ENCODE results near the gene MYO18B. TPM values are rescaled to one million over a fixed set of nuclear protein-coding genes. Genes with fewer than 3 reads are reported as not detected.

The MYO18B gene
- total and polyA plus RNA-seq, 2 donors (not counting 1 experiment from before 2014, with no cell fraction given) = 0.15 TPM; not detected in 1

DNA sequence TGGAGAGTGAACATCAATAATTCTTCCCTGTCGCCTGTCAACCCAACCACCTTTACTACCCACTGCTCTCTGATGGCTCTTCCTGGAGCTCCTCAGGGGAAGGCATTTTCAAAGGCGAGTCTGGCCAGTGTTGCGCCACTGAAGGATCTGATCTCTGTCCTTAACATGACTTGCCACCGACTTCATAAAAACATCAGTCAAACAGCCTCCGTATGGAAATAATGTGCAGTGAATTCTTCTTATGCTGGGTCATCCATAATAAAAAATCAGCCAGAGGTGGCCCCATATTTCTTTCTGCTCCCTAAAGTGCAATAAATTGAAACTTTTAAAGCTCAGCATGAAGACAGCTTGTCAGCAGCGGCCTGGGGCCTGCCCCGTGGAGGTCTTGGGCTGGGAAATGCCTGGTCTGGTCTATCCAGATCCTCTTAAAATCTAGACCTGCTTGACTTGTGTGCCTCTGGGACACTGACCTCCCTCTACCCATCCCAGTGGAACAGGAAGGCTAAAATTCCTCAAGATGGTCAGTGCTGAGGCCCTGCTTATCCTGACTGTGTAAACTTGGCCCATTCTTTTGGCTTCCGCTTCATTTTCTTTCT is 199.5 kb downstream of the MYO18B start:
- CTCF ChIA-PET = no interaction called here
- POLR2A ChIA-PET = no interaction called here
- Mint-ChIP-seq H3K4me3 (no peak overlapping the region), H3K27me3 (peaks cover 28% of the 10 kb centered on the region), H3K9me3 (ENCODE audit: insufficient read depth) (peaks cover 4% of the 10 kb centered on the region), H3K27ac (no peak overlapping the region), H3K4me1 (no peaks in the 10 kb centered on the region)
- ATAC-seq (ENCODE audit: low read depth) = no peak
- Histone ChIP-seq H3K4me1 (ENCODE audit: control insufficient read depth in 2 of 2, insufficient read depth in 2 of 2, low read length in 2 of 2) (no peaks in the 10 kb centered on the region), H4K20me1 (ENCODE audit: control insufficient read depth, insufficient read depth, low read length, poor library complexity, severe bottlenecking) (no peaks in the 10 kb centered on the region), H3K9ac (ENCODE audit: low read length) (no peak overlapping the region), H3K27me3 (replicated peaks in 1 of 4; ENCODE audit: control extremely low read depth in 1 of 4, control insufficient read depth in 3 of 4, insufficient read depth in 4 of 4, low read length in 3 of 4) (no peaks in the 10 kb centered on the region), H3K36me3 (replicated peaks in 1 of 2; ENCODE audit: control extremely low read depth in 1 of 2, control insufficient read depth in 1 of 2, extremely low read depth in 1 of 2, insufficient read depth in 2 of 2, low read length in 1 of 2) (no peaks in the 10 kb centered on the region), H3K4me3 (ENCODE audit: control extremely low read depth in 1 of 5, extremely low read depth in 1 of 5, insufficient read depth in 1 of 5, low read depth in 2 of 5, low read length in 4 of 5) (no peak overlapping the region), H2AFZ (ENCODE audit: insufficient read depth, low read depth, low read length, poor library complexity, severe bottlenecking) (no peak overlapping the region), H3K9me3 (ENCODE audit: control extremely low read depth in 1 of 3, control insufficient read depth in 2 of 3, insufficient read depth in 1 of 3, low read length in 2 of 3) (peaks cover 0 to 3% (median 0%) of the 10 kb centered on the region in 3 donors), H3K4me2 (replicated peaks; ENCODE audit: low read depth, low read length, poor library complexity, severe bottlenecking) (no peak overlapping the region), H3K79me2 (ENCODE audit: control insufficient read depth, insufficient read depth, low read length) (no peaks in the 10 kb centered on the region), H3K27ac (ENCODE audit: low read length in 2 of 2) (no peak overlapping the region)
- 66% methylated on average over 4 of the region's 8 CpGs for WGBS (ENCODE audit: insufficient coverage)
- intact Hi-C loops (cut with micrococcal nuclease) = no loop called here
- TF ChIP-seq, protein P1, sequence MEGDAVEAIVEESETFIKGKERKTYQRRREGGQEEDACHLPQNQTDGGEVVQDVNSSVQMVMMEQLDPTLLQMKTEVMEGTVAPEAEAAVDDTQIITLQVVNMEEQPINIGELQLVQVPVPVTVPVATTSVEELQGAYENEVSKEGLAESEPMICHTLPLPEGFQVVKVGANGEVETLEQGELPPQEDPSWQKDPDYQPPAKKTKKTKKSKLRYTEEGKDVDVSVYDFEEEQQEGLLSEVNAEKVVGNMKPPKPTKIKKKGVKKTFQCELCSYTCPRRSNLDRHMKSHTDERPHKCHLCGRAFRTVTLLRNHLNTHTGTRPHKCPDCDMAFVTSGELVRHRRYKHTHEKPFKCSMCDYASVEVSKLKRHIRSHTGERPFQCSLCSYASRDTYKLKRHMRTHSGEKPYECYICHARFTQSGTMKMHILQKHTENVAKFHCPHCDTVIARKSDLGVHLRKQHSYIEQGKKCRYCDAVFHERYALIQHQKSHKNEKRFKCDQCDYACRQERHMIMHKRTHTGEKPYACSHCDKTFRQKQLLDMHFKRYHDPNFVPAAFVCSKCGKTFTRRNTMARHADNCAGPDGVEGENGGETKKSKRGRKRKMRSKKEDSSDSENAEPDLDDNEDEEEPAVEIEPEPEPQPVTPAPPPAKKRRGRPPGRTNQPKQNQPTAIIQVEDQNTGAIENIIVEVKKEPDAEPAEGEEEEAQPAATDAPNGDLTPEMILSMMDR (IDR thresholded peaks at IDR 0.05) = no peak
- TF ChIP-seq EZH2 (IDR thresholded peaks at IDR 0.05; ENCODE audit: borderline replicate concordance, insufficient read depth, low read depth, low read length, poor library complexity, severe bottlenecking) = no peak
- no peak for DNase-seq

GRCh38 chr22:25942115-25942855 is 200.3 kb downstream of the MYO18B start:
- CTCF ChIA-PET = no interaction called here
- POLR2A ChIA-PET = no interaction called here
- H3K27ac ChIP-seq (ENCODE audit: low read length in 2 of 2) = no peak overlapping the region

More at GRCh38 chr22:25942115-25942855, 200.3 kb downstream of the MYO18B start:
- Mint-ChIP-seq H3K27ac (no peak overlapping the region), H3K4me3 (no peak overlapping the region), H3K27me3 (peaks cover 28% of the 10 kb centered on the region), H3K4me1 (no peaks in the 10 kb centered on the region), H3K9me3 (ENCODE audit: insufficient read depth) (peaks cover 4% of the 10 kb centered on the region)
- Histone ChIP-seq H3K4me2 (replicated peaks; ENCODE audit: low read depth, low read length, poor library complexity, severe bottlenecking) (no peak overlapping the region), H3K4me1 (ENCODE audit: control insufficient read depth in 2 of 2, insufficient read depth in 2 of 2, low read length in 2 of 2) (no peaks in the 10 kb centered on the region), H3K4me3 (ENCODE audit: control extremely low read depth in 1 of 5, extremely low read depth in 1 of 5, insufficient read depth in 1 of 5, low read depth in 2 of 5, low read length in 4 of 5) (no peak overlapping the region), H3K36me3 (replicated peaks in 1 of 2; ENCODE audit: control extremely low read depth in 1 of 2, control insufficient read depth in 1 of 2, extremely low read depth in 1 of 2, insufficient read depth in 2 of 2, low read length in 1 of 2) (no peaks in the 10 kb centered on the region), H4K20me1 (ENCODE audit: control insufficient read depth, insufficient read depth, low read length, poor library complexity, severe bottlenecking) (no peaks in the 10 kb centered on the region), H2AFZ (ENCODE audit: insufficient read depth, low read depth, low read length, poor library complexity, severe bottlenecking) (no peak overlapping the region), H3K79me2 (ENCODE audit: control insufficient read depth, insufficient read depth, low read length) (no peaks in the 10 kb centered on the region), H3K27me3 (replicated peaks in 1 of 4; ENCODE audit: control extremely low read depth in 1 of 4, control insufficient read depth in 3 of 4, insufficient read depth in 4 of 4, low read length in 3 of 4) (no peaks in the 10 kb centered on the region), H3K9me3 (ENCODE audit: control extremely low read depth in 1 of 3, control insufficient read depth in 2 of 3, insufficient read depth in 1 of 3, low read length in 2 of 3) (peaks cover 0 to 3% (median 0%) of the 10 kb centered on the region in 3 donors), H3K9ac (ENCODE audit: low read length) (no peak overlapping the region)
- no peak for TF ChIP-seq EZH2 (IDR thresholded peaks at IDR 0.05; ENCODE audit: borderline replicate concordance, insufficient read depth, low read depth, low read length, poor library complexity, severe bottlenecking)
- TF ChIP-seq, protein P1 (IDR thresholded peaks at IDR 0.05) = no peak
- intact Hi-C loops (cut with micrococcal nuclease) = no loop called here
- no peak for ATAC-seq (ENCODE audit: low read depth)
- no peak for DNase-seq
- 74% methylated on average over 9 of the region's 9 CpGs for WGBS (ENCODE audit: insufficient coverage)
